Activated naive CD4-positive, alpha-beta T cell treated with anti-CD3 and anti-CD28 coated beads, Interleukin-2, amount 50 U/mL, for 16 hours (primary cell): Measurements from ENCODE around the gene BRD9.
"Not testable (repeated sequence)": the region's sequence is repeated elsewhere in the genome, so short reads cannot be mapped to it uniquely, and the experiment has no call there.

Experiments
- DNase-seq: peaks from one replicate; pipeline ENCODE4 v3.0.0-alpha.2; 2020

The BRD9 gene

DNA sequence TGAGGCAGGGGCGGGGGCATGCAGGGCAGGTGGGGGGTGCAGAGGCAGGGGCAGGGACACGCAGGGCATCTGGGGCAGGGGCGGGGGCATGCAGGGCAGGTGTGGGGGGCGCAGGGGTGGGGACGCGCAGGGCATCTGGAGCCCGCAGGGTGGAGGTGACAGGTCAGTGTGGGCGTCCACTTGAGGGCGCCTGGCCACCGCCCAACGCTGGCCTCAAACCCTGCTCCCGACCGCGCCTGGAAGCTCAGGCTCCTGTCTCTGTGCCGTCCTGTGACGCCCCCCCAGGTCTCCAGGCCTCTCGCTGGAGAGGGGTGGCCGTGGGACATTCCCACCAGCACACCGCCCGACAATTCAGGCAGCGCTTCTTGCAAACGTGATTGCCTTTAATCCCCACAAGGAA, 48.7 kb downstream of the BRD9 start:
- DNase-seq: peak; percentile 12

DNA sequence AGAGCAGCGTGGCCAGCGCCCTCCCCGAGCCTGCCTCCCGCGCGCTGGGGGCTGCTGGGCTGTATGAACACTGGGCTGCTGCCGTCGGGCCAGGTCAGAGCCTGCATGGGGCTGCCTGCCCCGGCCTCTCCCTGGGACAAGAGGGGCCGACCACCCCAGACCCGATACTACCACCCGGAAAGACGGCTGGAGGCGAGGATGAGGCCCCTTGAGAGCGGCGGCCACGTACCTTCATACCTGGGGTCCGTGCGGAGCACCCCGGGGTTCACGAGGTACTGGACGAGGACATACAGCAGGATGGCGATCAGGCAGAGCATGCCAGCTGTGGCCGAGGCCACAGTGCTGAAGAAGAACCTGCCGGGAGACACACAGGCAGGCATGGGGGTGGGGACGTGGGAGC, 49.2 kb downstream of the BRD9 start:
- DNase-seq: peak; percentile 12

DNA sequence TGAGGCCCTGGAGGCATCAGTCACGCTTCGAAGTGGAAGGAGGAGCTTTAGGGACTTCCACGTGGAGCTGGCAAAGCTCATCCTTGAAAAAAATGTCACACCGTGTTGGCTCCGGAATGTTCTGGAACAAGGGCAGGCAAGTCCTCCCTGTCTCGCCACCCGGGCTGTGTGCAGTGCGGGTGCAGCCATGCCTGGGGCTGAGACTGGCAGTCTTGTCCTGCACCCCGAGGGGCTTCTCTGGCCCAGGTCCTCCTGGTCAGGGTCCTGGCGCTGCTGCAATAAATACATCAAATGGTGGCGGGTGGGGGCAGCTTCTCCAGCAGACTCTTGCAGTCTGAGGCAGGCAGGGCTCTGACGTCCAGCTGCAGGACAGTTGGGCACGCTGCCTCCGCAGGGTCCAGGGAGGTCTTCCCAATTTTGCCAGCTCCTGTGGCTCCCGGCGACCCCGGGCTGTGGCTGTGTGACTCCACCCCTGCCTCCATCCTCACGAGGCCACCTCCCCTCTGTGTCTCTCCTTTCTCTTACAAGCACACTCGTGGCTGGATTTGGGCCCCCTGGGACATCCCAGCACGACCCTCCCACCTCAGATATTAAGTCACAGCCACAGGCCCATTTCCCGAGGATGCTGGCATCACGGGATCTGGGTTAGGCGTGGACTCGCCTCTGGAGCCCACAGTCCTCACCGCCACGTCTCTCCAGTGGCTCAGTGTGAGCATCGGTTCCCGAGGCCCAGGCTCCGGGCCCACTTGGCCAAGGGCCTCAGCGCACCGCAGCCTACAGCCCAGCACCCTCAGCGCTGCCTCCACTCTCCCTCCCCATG, 50.0 kb downstream of the BRD9 start:
- peak; percentile 15 for DNase-seq

DNA sequence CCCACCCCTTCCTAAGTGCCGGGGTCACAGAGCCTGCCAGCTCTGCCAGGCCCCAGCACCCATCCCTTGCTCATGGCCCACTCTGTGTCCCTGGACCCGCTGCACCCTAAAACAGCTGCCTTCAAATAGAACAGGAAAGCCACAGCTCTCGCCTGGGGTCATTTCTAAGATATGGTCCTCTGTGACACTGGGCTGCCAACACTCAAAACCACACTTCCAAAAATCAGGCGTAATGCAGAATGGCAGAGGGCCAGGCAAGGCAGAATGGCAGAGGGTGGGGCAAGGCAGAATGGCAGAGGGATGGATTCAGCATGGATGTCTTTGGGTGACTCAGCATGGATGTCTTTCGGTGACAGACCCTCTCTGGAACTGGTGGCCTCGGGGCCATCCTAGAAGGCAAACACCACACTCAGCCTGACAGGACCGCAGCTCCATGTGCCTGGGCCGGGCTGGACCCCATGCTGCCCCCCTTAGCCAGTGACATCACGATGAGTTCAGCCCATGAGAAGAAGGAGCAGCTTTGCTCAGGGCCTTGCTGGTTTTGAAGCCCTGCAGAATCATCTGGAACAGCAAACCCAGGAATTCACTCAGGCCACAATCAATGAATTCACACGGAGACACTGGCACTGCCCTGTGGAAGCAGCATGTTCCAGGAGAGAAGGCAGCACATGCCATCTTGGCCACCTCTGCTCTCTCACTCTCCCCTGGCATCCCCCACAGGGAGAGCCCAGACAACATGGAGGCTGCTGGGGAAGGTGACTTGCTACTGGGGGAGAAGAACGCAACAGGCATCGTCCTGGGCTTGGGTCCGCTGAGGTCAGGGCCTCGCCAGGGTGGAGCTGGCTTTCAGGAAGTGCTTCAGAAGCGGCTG, 50.8 kb downstream of the BRD9 start:
- peak; percentile 10 for DNase-seq

DNA sequence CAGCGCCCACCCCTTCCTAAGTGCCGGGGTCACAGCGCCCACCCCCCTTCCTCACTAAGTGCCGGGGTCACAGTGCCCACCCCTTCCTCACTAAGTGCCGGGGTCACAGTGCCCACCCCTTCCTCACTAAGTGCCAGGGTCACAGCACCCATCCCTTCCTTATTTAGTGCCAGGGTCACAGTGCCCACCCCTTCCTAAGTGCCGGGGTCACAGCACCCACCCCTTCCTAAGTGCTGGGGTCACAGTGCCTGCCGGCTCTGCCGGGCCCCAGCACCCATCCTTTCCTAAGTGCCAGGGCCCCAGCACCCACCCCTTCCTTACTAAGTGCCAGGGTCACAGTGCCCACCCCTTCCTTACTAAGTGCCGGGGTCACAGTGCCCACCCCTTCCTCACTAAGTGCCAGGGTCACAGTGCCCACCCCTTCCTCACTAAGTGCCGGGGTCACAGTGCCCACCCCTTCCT, 51.6 kb downstream of the BRD9 start:
- DNase-seq: peak; percentile 8

DNA sequence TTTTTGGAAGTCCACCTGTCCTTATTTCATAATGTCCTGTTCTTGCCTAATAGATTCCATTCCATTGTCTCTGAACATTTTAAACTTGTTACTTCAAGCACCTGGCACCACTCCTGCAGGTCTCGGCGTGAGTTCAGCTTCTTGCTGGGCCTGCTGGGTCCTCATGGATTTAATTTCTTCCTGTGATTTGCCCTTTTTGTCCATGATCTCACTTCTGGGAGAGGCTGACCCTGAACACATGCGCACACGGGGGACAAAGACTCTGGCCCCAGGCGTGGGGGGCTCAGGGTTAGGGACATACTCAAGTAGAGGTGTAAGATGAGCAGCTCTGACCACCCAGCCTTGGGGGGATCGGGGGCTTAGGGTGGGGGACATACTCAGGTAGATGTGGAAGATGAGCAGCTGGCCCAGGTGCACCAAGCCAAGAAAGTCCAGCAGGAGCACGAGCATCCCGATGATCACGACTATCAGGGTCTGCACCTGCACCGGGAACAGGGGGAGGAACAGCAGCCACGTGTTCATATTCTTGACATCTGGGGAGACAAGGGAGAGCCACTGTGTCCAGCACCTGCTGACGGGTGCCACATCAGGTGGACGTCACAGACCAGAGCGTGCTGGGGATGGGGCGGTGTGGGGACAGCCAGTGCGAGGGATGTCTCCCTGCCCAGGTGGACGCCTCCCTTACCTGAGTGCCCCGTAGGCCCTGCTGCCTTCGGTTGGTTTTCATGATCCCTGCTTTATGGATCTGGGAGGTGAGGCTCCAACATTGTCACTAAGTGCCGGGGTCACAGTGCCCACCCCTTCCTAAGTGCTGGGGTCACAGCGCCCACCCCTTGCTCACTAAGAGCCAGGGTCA, 52.3 kb downstream of the BRD9 start:
- DNase-seq: peak; percentile 21

DNA sequence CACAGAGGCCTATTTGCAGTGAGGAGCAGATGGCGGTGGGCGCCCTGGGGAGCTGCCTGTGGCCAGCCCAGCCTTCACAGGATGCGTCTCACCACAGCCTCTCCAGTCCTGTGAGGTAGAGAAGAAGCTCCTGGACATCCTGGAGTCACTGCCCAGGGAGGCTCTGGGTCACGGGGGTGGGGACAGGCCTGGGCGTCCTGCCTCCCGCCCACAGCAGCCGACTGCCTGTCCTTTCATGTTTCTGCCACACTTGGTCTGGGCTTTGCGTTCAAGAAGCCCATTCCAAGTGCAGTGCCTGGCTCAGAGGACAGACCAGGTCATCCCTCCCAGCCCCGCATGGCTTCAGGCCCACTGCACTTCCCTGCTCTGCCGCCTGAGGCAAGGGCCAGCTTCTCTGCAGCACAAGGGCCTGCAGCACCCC, 54.2 kb downstream of the BRD9 start:
- DNase-seq: peak; percentile 10

DNA sequence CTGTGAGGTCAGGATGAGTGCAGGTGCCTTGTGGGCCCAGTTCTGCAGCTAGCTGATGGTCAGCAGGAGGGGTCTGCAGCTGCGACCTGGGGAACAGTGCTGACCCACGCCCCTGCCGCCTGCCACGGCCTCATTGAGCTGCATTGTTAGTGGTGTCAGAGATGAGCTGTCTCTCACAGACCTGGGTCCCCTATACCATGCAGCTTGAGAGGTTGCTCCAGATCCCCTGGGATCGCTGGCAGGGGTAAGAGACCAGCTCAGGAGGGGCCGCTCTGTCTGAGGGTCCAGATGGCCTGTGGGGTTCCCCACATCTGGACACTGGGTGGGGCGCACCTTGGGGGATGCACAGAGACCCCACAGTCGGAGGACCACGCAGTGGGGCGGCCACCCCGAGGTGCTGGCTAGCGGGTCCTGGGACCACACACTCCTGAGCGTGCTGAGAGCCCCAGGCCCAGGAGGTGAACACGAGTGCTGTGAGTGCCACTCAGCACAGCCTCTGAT, 54.9 kb downstream of the BRD9 start:
- peak; percentile 9 for DNase-seq

DNA sequence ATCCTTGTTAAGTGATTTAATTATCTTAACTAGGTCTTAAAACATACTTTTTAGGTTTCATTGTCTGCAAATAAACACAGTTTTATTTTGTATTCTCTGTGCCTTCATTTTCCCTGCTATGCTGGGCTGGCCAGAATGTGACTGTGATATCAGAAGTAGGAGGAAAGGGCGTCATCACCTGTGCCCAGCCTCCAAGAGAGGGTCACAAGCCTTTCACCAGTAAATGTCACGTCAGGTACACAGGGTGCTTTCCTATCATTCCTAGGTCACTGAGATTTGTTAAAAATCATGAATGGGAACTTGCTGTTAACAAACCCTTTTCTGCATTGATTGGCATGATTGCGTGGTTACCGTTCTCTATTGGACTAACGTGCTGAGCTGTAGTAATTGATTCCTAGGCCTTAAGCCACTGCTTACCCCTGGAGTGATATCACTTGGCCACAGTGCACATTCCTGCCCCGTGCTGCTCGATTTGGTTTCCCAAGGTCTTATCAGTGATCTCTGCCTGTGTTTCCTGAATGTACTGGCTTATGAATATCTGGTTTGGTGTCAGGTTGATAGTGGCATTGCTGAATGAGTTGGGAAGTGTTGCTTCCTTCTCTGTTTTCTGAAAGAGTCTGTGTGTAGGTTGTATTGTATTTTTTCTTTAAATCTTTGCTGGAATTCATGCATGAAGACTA, 56.5 kb downstream of the BRD9 start:
- DNase-seq: not testable (repeated sequence)

DNA sequence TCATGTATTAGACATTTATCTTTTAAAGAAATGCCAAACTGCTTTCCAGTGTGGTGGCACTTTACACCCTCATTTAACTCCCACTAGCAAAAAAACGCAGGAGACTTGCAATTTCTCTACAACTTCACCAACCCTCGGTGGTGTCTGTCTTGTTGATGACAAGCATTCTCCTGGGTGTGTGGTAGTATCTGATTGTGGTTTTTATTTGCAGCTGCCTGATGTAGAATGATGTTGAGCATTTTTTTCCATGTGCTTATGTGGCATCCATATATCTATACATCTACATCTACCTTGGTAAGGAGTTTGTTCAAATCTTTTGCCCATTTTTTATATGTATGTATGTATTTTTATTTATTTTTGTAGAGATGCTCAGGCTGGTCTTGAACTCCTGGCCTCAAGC, 58.6 kb downstream of the BRD9 start:
- DNase-seq: not testable (repeated sequence)

DNA sequence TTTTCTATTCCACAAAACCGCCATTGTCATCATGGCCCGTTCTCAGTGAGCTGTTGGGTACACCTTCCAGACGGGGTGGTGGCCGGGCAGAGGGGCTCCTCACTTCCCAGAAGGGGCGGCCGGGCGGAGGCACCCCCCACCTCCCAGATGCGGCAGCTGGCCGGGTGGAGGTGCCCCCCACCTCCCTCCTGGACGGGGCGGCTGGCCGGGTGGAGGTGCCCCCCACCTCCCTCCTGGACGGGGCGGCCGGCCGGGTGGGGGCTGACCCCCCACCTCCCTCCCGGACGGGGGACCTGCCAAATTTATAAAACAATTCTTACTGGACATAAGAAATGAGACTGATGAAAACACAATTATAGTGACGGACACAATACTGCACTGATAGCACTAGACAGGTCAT, 64.4 kb downstream of the BRD9 start:
- not testable (repeated sequence) for DNase-seq

DNA sequence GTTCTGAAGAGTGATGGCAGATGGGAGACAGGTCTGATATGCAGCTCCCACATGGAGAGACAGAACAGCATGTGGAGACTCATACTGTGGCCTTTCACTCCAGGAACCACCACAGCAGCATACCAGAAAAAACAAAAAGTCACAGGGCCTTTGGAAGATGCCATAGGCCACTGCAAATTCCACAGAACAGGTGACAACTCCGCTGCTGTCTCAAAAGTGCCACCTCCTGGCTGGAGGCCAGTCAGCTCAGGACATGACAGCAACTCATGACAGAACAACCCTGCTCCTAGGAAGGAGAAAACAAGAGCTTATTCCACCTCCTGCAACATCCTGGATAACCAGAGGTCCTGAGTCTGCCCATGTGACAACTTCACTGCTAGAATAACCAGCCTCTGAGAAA, 67.1 kb downstream of the BRD9 start:
- DNase-seq: not testable (repeated sequence)

DNA sequence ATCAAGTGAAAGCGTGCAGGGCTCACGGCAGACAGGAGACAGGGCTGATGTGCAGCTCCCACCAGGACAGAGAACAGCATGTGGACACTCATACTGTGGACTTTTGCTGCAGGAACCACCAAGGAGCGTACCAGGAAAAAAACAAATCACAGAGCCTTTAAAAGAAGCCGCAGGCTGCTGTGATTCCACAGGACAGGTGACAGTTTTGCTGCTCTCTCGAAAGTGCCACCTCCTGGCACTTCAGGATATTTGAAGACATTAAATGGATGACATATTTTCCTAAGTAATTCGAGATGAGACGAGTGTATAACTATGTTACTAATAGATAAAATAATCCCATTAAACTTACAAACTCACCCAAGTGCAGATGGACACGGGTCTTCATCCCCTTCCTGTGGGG, 71.1 kb downstream of the BRD9 start:
- no peak for DNase-seq

DNA sequence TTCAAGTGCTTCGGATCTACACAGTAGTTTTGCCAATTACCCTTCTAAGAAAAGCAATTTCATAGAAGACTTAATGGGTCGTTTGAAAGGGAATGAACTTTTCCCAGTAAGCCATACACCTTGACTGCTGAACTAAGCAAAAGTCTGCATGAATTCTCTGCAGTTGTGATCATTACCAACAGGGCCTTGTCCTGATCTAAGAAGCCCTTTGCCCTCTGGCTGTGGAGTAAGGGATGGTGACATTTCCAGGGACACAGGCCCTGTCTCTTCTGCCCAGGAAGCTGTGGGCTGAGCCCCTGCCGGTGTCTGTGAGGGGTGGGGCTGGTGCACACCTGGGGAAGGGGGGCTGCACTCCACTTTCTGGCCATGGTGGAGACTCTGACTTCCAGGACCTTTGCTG, 72.4 kb downstream of the BRD9 start:
- no peak for DNase-seq

DNA sequence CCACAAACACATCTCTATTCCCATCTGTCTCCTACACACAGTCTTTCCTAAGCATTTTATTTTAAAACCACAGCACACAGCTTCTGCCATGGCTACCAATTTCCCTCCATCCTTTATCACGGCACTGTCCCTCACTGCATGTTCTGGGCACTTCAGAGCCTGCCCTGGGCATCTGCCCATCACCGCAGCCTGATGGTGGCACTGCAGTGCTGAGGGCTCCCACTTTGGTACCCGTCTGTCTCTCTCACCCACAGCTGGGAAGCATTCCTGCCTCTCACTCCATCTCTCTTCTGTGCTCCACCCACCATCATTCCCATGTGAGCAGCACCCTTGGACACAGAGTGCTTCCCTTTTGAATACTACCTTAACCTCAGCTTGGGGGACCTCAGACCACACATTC, 73.5 kb downstream of the BRD9 start:
- no peak for DNase-seq

DNA sequence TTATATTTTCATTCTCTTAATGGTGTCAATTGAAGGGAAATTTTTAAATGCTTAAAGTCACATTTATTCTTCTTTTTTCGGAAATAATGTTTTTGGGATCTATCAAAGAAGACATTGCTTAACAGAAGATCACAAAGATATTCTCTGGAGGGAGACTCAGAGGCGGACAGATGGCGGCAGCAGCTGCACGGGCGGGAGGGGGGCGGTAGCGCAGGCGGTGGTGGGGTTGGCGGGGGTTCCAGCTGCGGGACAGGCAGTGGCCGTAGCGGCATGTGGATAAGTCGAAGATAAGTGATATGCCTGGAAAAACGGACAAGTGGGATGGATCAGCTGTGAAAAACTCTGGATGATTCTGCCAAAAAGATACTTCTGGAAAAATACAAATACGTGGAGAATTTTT, 76.4 kb downstream of the BRD9 start:
- no peak for DNase-seq

DNA sequence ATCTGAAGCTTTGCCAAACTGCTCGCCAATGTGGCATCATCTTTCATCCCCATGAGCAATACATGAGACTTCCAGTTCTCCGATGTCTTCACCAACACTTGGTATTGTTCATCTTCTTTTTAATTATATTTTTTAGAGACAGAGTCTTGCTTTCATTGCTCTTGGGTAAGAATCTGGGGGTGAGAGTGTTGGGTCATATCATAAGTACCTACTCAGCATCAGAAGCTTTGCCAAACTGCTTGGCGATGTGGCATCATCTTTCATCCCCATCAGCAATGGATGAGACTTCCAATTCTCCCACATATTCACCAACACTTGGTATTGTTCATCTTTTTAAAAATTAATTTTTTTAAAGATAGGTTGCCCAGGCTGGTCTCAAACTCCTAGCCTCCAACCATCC, 77.2 kb downstream of the BRD9 start:
- no peak for DNase-seq
